Suprapubic skin (tissue), 3 donors: ENCODE data around the gene PTOV1.

Experiments
- POLR2A ChIP-seq, 2 donors: fragments of 450-650 bp; IDR thresholded peaks; one replicate each; pipeline ENCODE4 v1.6.1; 2017; ENCODE audit warnings: antibody characterized with exemption in 2 of 2, mild to moderate bottlenecking in 2 of 2, moderate library complexity in 2 of 2
- TF ChIP-seq, protein P1 (sequence below), 2 donors: fragments of 200-600 bp in 1 of 2; fragments of 450-650 bp in 1 of 2; sonication (generic) in 1 of 2; IDR thresholded peaks; one replicate each; pipeline ENCODE4 v1.5.1; 2016 to 2019; ENCODE audit warnings: antibody characterized with exemption in 2 of 2, mild to moderate bottlenecking in 1 of 2, moderate library complexity in 1 of 2

DNA sequence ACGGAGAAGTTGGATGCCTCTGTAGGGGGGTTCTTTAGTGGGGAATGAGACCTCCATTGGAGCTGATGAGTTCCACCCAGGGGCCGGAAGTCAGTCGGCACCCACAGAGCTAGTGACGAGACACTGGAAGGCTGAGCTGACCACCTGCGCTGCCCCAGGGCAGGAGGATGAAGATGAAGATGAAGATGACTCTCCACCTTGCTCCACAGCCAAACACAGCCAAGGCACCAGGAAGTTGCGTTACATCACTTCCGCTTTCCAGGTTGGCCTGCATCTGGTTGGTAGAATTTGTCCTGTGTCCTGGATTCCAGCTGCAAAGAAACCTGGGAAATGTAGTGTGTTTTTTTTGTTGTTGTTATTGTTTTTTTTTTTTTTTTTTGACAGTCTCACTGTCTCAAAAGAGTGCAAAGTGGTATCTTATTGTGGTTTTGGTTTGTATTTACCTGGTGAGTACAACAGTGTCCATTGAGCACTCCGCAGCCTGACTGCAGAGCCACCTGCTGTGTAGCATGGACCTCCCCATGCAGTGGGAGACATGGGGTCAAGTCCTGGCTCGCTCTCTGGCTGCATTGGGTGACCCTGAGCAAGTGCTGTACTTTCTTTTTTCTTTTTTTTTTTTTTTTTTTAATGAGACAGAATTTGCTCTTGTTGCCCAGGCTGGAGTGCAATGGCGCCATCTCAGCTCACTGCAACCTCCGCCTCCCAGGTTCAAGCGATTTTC, 28.4 kb downstream of the PTOV1 start:
- no peak for TF ChIP-seq POLR2A (IDR thresholded peaks at IDR 0.05)
- TF ChIP-seq, protein P1, sequence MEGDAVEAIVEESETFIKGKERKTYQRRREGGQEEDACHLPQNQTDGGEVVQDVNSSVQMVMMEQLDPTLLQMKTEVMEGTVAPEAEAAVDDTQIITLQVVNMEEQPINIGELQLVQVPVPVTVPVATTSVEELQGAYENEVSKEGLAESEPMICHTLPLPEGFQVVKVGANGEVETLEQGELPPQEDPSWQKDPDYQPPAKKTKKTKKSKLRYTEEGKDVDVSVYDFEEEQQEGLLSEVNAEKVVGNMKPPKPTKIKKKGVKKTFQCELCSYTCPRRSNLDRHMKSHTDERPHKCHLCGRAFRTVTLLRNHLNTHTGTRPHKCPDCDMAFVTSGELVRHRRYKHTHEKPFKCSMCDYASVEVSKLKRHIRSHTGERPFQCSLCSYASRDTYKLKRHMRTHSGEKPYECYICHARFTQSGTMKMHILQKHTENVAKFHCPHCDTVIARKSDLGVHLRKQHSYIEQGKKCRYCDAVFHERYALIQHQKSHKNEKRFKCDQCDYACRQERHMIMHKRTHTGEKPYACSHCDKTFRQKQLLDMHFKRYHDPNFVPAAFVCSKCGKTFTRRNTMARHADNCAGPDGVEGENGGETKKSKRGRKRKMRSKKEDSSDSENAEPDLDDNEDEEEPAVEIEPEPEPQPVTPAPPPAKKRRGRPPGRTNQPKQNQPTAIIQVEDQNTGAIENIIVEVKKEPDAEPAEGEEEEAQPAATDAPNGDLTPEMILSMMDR (IDR thresholded peaks at IDR 0.05), result no peak
